Heart left ventricle (tissue), 16 donors: ENCODE results near the gene VHLL. TPM values are rescaled to one million over a fixed set of nuclear protein-coding genes. Genes with fewer than 3 reads are reported as not detected.

ENCODE experiments used
- ATAC-seq, 4 donors: fragments of 200-7000 bp; cut with Tn5 transposase; one replicate each; pipeline ENCODE4 v1.9.1; 2020 to 2022; ENCODE audit warnings: moderate library complexity in 4 of 4, mild to moderate bottlenecking in 3 of 4, moderate number of reproducible peaks in 1 of 4
- DNase-seq, 5 donors: peaks; one replicate each; pipeline ENCODE4 v3.0.0-alpha.2; 2020
- H3K27ac ChIP-seq, 12 donors: fragments of 200-600 bp; sonication (generic) in 4 of 12; one replicate each; pipeline versions ENCODE4 v1.5.0 to v1.8.0; 2016 to 2022; ENCODE audit warnings: mild to moderate bottlenecking in 2 of 12
- H3K27me3 ChIP-seq, 9 donors: fragments of 200-600 bp; sonication (generic) in 2 of 9; one replicate each; pipeline versions ENCODE4 v1.5.1 to v1.8.0; 2016 to 2022; ENCODE audit warnings: mild to moderate bottlenecking in 3 of 9
- H3K36me3 ChIP-seq, 9 donors: fragments of 200-600 bp; sonication (generic) in 2 of 9; one replicate each; pipeline versions ENCODE4 v1.5.0 to v1.8.0; 2018 to 2022; ENCODE audit warnings: mild to moderate bottlenecking in 2 of 9
- H3K4me1 ChIP-seq, 12 donors: fragments of 200-600 bp; sonication (generic) in 4 of 12; one replicate each; pipeline versions ENCODE4 v1.5.0 to v1.8.0; 2016 to 2022; ENCODE audit warnings: mild to moderate bottlenecking in 3 of 12
- H3K4me3 ChIP-seq, 12 donors: fragments of 200-600 bp; sonication (generic) in 4 of 12; one replicate each; pipeline versions ENCODE4 v1.5.0 to v1.8.0; 2017 to 2022; ENCODE audit warnings: mild to moderate bottlenecking in 9 of 12, moderate library complexity in 4 of 12
- H3K9me3 ChIP-seq, 12 donors: fragments of 200-600 bp; sonication (generic) in 4 of 12; one replicate each; pipeline versions ENCODE4 v1.5.0 to v1.8.0; 2016 to 2022; ENCODE audit warnings: mild to moderate bottlenecking in 1 of 12
- POLR2A ChIP-seq, 2 donors: fragments of 450-650 bp; IDR thresholded peaks; one replicate each; pipeline ENCODE4 v1.6.1; 2017; ENCODE audit warnings: antibody characterized with exemption in 2 of 2, mild to moderate bottlenecking in 2 of 2, moderate library complexity in 2 of 2
- whole genome bisulfite sequencing, 4 donors: extraction: QIAGEN DNeasy Blood & Tissue Kit in 2 of 4; methylation state at CpG; one replicate each; pipeline versions ENCODE4 v1.1.5 to v1.1.7; 2013 to 2018; 5-methylcytosine and 5-hydroxymethylcytosine counted together
- intact Hi-C, 10 donors: fragments of 100-400 bp; cut with DNase I; formaldehyde crosslinking; loops; one replicate each; pipeline versions ENCODE4 v1.11.1 to v1.14.2; 2022
- polyA plus RNA-seq, 2 donors: library from polyadenylated mRNA; stranded (reverse); fragments of 200-250 nt; gene quantifications; one replicate each; pipeline ENCODE4 v1.2.3, GENCODE V29; 2013
- total RNA-seq, 9 donors: library from RNA; depleted of rRNA in 2 of 9; stranded (reverse); fragments of >200 nt in 2 of 9; fragmentation: NEBNext Ultra II Directional in 3 of 9; extraction: Animal tissue kit (Norgen Biotek cat#: 25700) in 3 of 9; gene quantifications; one replicate each; pipeline versions ENCODE4 v1.1.0 to v1.2.4, GENCODE V29; 2016 to 2023
- TF ChIP-seq, protein P1 (sequence below), 12 donors: fragments of 200-600 bp; sonication (generic) in 4 of 12; IDR thresholded peaks; one replicate each; pipeline versions ENCODE4 v1.5.0 to v1.8.0; 2018 to 2022; ENCODE audit warnings: antibody characterized with exemption in 12 of 12, mild to moderate bottlenecking in 5 of 12
- donor health status: ischemic (EF 13 %, LVEDD 7.1; RV severe dilation, severe dysfunction).
- donor health status: healthy with polysubstance abuse.
- donor health status: DM: no; HTN: yes; CAD: no.
- donor health status: DM: no; HTN: no; CAD: no.
- donor health status: ischemic (EF 25% LVEDD 6.9; RV normal size, moderate dysfunction).
- donor health status: ischemic (EF 25% LVEDD 5.7; RV mildly dilated, moderate dysfunction).
- donor health status: healthy.
- donor health status: DM: yes; HTN: yes; CAD: no.
- donor health status: ischemic (EF 35%, LVEDD 5.7; RV mildly dilated, moderate dysfunction).
- donor health status: nonischemic (EF 11% LVEDD 7.7; RV severe dilation, severe dysfunction).
- donor health status: DM: yes; HTN: yes; CAD: no.
- donor health status: PGD.
- donor health status: ischemic (EF 29% LVEDD 5.4; RV normal size, mild dysfunction).
- donor health status: nonischemic (EF 23%, LVEDD 6.1; RV moderate dilation, normal function).

VHLL gene
- total and polyA plus RNA-seq, 11 donors, result not detected

DNA sequence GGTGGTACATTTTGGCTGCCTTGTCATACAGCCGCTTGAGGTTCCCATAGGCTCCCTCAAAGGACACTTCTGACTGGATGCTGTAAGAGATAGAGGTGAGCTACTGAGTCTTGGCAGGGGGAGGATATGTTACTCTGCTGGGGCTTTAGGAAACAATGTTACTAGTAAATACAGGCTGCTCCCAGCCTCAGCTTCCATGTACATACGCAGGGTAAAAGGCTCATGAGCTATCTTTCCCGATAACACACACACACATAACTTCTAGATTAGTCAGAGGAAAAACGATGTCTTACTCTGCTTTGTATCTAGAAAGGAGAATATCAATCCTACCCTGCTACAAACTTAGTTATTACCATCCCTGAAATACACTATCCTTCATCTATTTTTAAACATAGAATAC lies 30.8 kb downstream of the VHLL start:
- peaks cover 2 to 100% (median 96%) of the 10 kb centered on the region in 9 donors for H3K36me3 ChIP-seq
- ATAC-seq (no peak), DNase-seq (no peak)
- H3K27me3 ChIP-seq, result no peaks in the 10 kb centered on the region
- no peaks in the 10 kb centered on the region for H3K9me3 ChIP-seq
- no peaks in the 10 kb centered on the region for H3K4me1 ChIP-seq
- no peak overlapping the region for H3K4me3 ChIP-seq
- intact Hi-C loops, result no loop called here
- WGBS, 4 donors, result 69 to 76% (median 70%) methylated on average over 4 of the region's 4 CpGs
- TF ChIP-seq, protein P1, sequence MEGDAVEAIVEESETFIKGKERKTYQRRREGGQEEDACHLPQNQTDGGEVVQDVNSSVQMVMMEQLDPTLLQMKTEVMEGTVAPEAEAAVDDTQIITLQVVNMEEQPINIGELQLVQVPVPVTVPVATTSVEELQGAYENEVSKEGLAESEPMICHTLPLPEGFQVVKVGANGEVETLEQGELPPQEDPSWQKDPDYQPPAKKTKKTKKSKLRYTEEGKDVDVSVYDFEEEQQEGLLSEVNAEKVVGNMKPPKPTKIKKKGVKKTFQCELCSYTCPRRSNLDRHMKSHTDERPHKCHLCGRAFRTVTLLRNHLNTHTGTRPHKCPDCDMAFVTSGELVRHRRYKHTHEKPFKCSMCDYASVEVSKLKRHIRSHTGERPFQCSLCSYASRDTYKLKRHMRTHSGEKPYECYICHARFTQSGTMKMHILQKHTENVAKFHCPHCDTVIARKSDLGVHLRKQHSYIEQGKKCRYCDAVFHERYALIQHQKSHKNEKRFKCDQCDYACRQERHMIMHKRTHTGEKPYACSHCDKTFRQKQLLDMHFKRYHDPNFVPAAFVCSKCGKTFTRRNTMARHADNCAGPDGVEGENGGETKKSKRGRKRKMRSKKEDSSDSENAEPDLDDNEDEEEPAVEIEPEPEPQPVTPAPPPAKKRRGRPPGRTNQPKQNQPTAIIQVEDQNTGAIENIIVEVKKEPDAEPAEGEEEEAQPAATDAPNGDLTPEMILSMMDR (IDR thresholded peaks at IDR 0.05), result no peak
- TF ChIP-seq POLR2A (IDR thresholded peaks at IDR 0.05), result no peak
- no peak overlapping the region for H3K27ac ChIP-seq

DNA sequence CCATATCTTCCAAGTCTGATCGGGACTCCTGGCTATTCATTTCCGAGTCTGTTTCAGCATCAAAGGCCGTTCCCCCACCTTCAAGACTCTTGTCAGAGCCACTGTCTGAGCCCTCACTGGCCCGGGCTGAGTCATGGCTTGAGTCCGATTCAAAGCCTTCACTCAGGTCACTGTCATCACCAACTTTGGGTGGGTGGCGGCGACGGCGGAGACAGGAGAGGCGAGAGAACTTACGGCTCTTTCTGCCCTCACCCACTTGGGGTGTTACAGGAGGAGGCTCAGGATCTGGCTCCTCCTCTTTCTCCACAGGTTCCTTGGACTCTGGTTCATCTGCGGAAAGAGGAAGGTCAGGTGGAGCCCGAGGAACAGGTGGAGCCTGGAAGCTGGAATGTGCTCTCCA lies 33.1 kb downstream of the VHLL start:
- TF ChIP-seq POLR2A (IDR thresholded peaks at IDR 0.05), result no peak
- TF ChIP-seq, protein P1 (IDR thresholded peaks at IDR 0.05), result no peak
- ATAC-seq, result no peak
- WGBS, 4 donors, result 75 to 86% (median 81%) methylated on average over 13 of the region's 13 CpGs

DNA sequence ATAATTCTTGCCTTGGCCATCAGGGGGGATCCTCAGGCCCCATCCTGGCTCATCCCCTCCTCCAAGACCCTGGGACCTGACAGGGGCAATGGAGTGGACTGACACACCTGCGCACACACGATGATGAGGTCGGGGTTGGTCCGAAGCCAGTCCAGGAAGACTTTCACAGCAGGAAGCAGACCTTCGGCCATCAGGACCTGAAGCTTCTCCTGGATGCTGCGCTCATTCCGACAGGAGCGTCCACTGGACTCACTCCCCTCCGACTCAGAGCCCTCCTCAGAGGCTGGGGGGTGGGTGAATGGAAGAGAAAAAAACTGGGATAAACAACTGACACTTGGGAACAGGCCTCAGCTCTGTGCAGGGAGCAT lies 35.8 kb downstream of the VHLL start:
- no peaks in the 10 kb centered on the region for H3K4me1 ChIP-seq
- H3K27me3 ChIP-seq, result no peaks in the 10 kb centered on the region
- intact Hi-C loops, result no loop called here
- no peak for ATAC-seq
- H3K9me3 ChIP-seq, result no peaks in the 10 kb centered on the region
- 82 to 97% (median 93%) methylated on average over 7 to 9 of the region's 9 CpGs for WGBS, 4 donors
- no peak for DNase-seq
- no peak overlapping the region for H3K27ac ChIP-seq
- no peak for TF ChIP-seq POLR2A (IDR thresholded peaks at IDR 0.05)
- TF ChIP-seq, protein P1 (IDR thresholded peaks at IDR 0.05), result no peak
- peaks cover 2 to 100% (median 96%) of the 10 kb centered on the region in 9 donors for H3K36me3 ChIP-seq
- H3K4me3 ChIP-seq, result no peak overlapping the region

More for the DNA sequence above, 33.1 kb downstream of the VHLL start:
- Histone ChIP-seq H3K27ac (no peak overlapping the region), H3K9me3 (no peaks in the 10 kb centered on the region), H3K36me3 (peaks cover 2 to 100% (median 96%) of the 10 kb centered on the region in 9 donors), H3K4me3 (no peak overlapping the region), H3K27me3 (no peaks in the 10 kb centered on the region), H3K4me1 (no peaks in the 10 kb centered on the region)
- no peak for DNase-seq
- intact Hi-C loops, result no loop called here

DNA sequence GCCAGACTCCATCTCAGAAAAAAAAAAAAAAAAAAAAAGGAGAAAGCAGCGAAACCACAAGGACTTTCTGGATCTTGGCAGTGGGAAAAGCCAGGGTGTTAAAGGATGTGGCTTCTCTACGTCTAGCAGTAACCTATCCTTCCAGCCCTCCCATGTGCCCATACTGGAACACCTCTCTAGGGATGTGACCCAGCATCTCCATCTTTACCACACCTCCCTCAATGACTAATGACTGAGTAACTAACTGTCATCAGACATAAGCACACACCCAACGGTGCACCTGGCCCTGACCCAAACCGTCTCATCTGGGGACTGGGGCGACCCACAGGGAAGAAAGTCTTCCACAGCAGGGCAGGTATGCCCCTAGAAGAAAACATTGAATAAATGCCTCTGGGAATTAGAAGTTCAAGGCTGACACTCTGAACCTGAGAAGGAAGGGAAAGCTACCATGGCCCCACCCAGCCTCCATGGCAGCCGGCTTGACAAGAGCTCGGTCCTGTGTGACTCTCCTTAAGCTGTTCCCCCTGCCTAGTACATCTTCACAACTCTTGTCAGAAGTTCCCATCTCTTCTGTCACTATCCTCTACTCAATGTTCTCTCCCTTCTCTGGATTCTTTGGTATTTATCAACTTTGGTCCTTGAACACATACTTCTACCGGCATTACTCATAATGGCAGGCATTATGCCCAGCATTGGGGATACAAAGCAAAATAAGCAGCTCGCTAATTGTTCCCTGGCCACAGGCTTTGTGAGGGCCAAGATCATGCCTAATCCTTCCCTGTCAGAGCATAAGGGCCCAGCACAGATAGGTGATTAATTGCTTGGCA lies 36.4 kb downstream of the VHLL start:
- Histone ChIP-seq H3K27ac (no peak overlapping the region), H3K36me3 (peaks cover 2 to 100% (median 96%) of the 10 kb centered on the region in 9 donors), H3K9me3 (no peaks in the 10 kb centered on the region), H3K4me1 (no peaks in the 10 kb centered on the region), H3K27me3 (no peaks in the 10 kb centered on the region), H3K4me3 (no peak overlapping the region)
- WGBS, 4 donors, result 80 to 87% (median 84%) methylated on average over 9 of the region's 9 CpGs
- intact Hi-C loops, result no loop called here
- no peak for DNase-seq
- no peak for TF ChIP-seq POLR2A (IDR thresholded peaks at IDR 0.05)
- TF ChIP-seq, protein P1 (IDR thresholded peaks at IDR 0.05), result no peak
- ATAC-seq, result peak in 2 of 4 donors; percentile 21 to 29
